NK-92 treated with Interleukin-12 subunit alpha and Interleukin-12 subunit beta, amount 100 ng/mL, for 24 hours (cell line): ENCODE results near the gene APOL2.
"Not testable (repeated sequence)": the region's sequence is repeated elsewhere in the genome, so short reads cannot be mapped to it uniquely, and the experiment has no call there.

Experiments
- DNase-seq: peaks from one replicate; lab custom pipeline; 2025; lab: John Stamatoyannopoulos, UW

Gene APOL2, protein sequence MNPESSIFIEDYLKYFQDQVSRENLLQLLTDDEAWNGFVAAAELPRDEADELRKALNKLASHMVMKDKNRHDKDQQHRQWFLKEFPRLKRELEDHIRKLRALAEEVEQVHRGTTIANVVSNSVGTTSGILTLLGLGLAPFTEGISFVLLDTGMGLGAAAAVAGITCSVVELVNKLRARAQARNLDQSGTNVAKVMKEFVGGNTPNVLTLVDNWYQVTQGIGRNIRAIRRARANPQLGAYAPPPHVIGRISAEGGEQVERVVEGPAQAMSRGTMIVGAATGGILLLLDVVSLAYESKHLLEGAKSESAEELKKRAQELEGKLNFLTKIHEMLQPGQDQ

DNA sequence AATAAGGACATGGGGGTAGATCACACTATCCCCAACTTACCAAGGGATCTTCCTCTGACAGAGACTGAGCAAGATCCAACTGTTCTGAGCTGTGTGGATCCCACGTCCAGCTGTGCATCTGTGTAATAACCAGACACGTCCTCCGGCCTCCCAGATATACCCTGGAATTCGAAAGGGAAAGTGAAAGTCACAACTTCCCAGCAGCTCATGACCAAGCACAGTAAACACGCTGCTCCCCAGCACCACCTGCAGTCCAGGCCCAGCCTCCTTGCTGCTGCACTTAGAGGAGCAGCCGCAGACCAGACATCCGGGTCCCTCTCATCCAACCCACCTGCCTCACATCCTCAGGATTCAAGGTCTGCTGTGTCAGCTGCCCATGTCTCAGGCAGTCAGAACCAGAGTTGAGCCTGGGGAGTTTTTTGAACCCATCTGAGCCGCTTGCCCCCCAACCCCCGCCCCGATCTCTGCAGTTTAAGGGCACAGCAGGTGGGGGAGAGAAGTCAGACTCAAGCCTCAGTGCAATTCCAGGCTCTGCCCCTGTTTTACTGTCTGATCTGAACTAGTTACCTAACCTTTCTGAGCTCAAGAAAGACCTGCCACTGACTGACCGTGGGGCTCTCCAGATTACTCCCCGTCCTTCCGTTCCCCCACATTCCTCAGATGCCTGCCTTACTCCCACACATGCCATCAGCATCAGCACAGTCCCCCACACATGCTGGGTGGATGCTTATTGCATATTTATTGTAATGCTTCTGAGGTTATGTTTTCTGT is at the start of gene APOL2:
TSS of gene APOL2 (minus strand) at position 127 of the 771 bp plus-strand sequence. CDS start 6,365 bp downstream, outside the sequence.
- peak; percentile 79 for DNase-seq

DNA sequence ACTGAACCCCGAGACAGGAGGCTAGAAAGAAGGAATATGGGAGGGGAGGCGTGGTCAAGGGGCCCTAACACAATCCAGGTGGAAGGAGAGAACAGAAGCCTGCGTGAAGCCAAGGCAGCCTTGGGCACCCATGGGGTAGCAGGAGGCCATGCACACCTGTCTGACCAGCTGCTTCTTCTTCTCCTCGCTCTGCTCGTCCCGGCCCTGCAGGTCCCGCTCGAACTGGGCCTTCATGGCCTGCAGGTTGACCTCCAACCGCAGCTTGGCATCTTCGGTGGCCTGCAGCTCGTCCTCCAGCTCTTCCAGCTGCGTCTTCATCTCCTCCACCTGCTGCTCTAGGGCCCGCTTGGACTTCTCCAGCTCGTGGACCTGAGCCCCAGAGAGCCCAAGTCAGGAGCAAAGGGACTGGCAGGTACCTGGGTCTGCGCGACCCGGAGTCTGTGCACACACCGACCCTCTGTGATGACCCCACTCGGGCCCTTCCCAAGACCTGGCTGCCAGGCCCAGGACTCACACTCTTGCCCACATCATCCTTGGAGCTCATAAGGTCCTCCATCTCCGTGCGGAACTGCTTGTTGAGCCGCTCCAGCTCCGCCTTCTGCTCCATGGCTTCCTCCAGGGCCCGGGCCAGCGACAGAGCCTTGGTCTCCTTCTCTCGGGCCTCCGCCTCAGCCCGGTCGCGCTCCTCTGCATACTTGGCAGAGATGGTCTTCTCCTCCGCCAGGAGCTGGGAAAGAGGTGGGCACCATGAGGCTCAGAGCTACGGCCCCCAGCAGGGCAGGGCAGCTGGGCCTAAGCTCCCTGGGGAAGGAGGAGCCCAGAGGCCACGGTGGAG is 49.5 kb upstream of the APOL2 start:
- no peak for DNase-seq

DNA sequence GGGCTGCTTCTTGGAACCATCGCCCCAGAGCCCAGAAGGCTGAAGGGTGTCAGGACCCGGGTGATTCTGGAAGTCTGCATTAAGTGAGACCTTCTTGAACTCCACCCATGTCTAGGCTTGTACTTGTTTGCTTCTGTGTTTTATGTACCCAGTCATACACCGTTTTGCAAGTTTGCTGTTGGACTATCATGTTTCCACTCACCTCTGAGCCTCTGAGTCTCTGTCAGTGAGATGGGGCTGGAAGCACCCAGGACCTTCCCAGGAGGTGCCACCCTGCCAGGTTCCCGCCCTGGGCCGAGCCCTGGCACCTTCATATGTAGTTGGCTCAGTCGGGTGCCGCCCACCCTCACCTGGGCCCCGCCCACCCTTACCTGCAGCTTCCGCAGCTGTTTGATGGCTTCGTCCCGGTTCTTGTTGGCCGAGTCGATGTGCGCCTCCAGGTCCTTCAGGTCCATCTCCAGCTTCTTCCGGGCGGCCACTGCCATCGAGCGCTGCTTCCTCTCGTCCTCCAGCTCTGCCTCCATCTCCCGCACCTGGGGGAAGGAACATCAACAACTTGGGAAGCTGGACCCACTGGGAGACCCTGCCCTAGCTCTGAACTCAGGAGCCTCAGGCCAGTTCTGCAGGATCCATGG is 48.7 kb upstream of the APOL2 start:
- no peak for DNase-seq

DNA sequence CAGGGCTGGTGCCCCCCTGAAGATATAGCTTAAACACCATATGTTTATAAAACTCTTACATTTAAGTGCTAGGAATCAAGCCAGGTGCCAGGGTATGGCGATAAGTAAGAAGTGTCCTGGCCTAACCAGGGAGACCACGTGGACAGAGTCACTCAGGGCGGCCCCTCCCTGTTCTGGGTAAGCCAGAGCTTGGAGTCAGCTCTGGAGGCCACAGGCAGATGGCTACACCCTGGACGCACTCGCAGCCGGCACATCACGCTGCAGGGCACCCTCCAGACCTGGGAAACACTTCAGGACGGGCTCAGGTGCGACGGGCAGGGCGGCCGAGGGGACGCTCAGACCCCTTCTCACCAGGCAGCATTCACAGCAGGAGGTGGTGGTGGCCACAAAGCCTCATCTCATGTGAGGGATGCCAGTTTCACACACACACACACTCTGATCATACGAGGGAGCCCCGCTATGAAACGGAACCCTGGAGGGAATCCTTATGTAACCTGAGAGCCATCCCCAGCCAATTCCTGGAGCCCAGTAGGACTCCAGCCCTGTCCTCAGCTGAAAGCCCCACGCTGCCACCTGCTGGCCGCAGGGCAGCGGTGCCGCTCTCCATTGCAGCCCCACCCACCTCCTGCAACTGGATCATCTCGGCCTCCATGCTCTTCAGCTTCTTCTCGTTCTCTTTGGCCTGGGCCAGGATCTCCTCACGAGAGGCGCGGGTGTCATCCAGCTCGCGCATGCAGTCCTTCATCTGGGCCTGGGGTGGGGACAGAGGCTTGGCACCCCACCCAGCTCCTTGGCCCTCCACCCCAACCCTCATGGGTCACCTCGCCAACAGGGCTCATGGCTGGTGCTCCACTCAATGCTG is 47.0 kb upstream of the APOL2 start:
- DNase-seq: peak; percentile 26

DNA sequence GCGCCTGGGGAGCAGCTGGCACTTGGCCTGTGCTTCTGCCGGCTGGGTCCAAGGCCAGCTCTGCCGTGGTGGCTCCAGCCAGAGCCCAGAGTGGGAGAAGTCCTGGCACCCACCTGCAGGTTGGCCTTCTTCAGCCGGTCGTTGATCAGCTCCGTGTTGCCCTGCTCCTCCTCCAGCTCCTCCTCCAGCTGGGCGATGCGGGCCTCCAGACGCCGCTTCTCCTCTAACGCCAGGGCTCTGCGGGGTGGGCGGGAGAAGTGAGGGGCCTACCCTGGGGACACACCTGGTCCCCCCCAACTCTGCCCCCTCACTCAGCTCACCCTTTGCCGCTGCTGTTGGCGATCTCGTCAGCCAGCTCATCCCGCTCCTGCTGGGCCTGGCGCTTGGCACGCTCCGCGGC is 46.2 kb upstream of the APOL2 start:
- DNase-seq: no peak

DNA sequence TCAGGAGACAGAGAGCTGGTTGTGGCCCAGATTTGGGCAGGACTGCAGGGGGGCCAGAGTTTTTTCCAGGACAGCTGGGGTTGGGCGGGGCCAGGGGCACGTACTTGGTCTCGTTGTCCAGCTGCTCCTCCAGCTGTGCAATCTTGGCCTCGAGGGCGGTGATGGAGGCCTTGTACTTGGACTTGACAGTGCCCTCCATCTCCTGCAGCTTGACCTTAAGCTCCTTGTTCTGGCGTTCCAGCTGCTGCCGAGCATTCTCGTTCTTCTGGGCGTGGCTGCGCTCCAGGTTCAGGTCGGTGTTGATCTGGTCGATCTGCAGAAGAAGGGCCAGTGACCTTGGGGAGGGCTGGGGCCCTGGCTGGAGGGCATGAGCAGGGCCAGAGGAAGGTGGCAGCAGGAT is 45.7 kb upstream of the APOL2 start:
- DNase-seq: no peak

DNA sequence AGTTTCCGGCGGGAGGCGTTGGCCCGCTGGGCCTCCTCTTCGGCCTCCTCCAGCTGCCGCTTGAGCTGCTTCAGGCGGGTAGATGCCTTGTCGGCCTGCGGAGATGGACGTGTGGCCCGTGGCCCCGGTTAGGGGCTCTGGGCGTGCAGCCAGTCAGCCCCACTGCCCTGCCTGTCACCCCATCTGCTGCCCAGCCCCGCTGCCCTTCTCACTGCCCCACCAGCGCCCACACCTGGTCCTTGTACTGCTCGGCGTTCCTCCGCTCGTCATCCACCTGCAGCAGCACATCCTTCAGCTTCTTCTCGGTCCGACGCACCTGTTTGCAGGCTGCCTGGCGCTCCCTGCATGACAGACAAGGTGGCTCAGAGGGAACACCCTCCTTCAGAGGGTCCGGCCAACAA is 44.8 kb upstream of the APOL2 start:
- no peak for DNase-seq

DNA sequence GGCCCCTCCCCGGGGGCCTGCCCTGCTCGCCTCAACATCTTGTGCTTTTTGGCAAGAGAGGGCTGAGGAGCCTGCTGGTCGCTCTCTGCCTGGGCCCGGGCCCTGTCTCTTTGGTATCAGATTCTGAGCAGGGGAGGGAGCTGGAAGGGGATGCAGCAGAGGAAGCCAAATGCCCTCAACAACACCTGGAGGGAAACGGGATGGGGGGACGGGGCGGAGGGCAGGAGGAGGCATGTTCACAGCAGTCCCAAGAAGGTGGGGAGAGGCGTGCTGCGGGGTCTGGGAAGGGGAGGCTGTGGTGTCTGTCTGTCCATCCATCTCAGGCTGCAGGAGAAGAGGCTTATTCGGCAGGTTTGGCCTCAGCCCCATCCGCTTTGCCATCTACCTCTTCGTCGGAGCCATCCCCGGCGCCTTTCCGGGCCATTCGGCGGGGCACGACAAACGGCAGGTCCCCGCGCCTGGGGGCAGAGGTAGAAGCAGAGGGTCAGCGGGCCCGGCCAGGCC is 43.1 kb upstream of the APOL2 start:
- no peak for DNase-seq

DNA sequence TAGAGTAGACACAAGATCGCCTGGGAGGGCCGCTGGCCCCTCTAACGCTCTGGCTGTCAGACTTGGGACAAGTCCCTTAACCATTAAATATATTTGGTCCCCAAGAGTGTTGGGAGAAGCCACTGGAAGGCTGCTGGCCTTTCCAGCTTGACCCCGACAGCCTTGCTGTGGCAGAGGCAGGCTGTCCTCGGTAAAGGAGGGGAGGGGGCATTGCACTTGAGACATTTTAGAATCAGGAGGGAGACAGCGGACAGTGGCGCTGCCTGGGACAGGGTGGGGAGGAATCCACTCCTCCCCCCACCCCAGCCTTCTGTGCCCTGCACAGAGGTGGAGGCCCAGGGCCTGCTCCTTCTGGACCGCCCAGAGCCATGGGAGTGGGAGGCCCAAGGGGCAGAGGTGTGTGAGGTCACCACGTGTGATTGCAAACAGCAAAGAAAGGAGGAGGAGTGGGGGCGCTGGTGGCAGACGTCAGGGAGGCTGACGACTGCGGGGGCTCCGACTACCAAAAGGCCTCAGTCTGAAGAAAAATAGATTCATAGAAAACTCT is 42.5 kb upstream of the APOL2 start:
- no peak for DNase-seq

DNA sequence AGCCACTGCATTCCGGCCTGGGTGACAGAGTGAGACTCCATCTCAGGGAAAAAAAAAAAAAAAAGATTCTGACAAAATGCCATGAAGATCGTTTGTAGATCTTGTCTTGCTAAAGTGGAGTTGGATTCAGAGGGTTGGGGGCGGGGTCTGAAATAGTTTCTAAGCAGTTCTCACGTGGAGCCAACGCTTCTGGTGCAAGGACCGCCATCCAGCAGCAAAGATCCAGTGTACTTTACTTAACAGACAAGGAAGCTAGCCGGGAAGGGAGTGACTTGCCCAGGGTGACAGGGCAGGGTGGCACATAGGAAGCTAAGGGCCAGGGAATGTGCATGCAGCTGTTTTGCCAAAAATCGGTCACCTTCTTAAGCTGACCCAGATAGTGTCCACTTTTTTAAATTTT is 41.1 kb upstream of the APOL2 start:
- DNase-seq: no peak

DNA sequence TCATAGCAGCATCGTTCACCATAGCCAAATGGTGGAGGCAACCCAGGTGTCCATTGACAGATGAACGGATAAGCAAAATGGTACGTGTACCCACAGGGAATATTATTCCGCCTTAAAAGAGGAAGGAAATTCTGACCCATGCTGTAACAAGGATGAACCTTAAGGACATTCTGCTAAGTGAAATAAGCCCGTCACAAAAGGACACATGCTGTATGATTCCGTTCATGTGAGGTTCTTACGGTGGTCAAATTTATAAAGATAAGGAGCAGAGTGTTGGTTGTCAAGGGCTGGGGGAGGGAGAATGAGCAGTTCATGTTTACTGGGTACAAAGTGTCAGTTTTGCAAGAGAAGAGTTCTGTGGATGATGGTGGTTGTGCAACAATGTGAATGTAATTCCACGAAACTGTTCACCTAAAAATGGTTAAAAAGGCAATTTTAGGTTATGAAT is 39.9 kb upstream of the APOL2 start:
- no peak for DNase-seq

DNA sequence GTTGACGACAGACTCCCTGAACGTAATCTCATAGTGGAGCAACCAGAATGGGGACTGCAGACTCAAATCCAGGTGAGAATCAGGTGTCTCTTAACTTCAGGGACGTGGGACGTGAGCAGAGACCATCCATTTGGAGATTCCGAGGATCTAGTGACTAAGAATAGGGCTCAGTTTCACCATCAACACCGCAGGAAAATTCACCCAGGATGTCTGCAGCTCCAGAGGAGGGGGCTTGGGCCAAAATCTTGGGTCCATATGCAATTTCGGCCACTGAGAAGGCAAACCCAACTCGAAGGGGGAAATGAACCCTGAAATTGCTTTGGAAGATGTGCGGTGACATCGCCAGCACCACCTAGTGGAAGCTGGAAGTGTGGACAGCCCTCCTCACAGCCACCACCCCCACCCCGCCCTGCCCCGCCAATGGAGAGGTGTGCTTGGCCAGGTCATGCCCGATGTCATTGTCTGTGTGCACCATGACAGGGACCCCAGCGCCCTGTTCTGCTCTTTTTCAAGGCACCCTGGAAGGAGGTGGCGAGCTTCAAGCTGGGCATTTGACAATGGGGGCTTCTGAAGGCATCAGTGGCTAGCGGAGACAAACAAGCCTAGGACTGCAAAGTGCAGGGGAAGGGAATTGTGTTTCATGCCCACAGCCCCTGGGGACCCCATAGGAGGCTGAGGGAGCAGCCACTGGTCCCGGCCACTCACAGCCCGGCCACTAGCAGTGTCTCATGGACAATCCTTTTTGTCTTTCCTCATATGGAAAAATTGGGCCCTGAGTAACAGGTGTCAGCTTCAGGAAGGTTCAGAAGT is 38.4 kb upstream of the APOL2 start:
- peak; percentile 44 for DNase-seq

DNA sequence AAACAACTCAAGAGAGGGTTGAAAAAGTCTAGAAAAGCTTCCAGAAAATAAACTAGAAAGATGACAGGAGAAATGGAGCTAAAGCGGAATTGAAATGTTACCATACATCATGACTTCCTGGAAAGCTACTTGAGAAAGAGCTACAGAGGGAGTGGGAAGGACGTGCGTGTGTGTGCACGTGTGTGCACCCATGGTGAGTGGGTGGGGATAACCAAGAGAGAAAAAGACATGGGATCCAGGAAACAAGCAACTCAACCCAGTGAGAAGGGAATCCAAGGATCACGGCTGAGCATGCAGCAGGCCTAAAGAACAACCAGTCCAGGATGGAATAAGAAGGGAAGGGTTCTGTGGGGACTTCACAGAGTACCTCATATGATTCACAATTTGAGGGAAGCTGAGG is 35.2 kb upstream of the APOL2 start:
- no peak for DNase-seq

DNA sequence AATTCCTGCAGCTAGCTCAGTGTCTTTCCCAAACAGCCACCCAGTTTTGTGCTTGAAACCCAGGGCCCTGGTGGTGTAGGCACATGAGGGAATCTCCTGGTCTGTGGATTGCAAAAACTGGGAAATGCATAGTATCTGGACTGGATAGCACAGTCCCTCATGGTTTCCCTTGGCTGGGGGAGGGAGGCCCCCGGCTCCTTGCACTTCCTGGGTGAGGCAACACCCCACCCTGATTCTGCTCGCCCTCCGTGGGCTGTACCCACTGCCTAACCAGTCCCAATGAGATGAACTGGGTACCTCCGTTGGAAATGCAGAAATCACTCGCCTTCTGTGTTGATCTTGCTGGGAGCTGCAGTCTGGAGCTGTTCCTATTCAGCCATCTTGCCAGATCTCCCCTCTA is 32.6 kb upstream of the APOL2 start:
- not testable (repeated sequence) for DNase-seq

DNA sequence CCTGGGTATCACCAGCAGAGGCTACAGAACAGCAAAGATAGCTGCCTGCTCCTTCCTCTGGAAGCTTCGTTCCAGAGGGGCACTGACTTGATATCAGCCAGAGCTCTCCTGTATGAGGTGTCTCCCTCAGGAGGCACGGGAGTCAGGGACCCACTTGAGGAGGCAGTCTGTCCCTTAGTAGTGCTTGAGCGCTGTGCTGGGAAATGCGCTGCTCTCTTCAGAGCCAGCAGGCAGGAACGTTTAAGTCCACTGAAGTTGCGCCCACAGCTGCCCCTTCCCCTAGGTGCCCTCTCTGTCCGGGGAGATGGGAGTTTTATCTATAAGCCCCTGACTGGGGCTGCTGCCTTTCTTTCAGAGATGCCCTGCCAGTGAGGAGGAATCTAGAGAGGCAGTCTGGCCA is 31.9 kb upstream of the APOL2 start:
- not testable (repeated sequence) for DNase-seq

DNA sequence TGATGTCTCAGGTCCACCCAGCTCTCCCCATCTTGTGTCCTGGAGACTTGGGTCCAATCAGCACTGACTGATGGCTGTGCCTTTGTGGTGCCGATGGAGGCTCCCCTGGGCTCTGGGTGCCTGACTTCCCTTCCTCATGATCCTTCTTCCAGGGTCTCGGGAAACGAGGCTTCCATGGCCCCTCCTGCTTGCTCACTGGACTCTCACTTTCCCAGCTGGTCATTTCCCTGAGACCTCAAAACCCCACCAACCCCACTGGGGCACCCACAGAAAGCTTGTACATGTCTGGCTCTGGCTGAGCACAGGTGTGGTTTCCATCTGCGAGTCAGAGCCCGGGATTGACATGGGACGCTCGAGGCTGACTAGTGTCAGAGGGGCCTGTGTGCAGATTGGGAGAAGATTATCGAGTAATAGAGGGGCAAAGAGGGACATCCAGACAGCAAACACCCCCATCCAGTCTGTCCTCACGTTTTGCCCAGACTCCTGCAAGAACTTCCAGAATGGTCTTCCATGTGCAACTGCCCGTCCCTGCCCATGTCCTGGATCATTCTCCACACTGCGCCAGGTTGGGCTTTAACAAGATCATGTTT is 28.7 kb upstream of the APOL2 start:
- DNase-seq: no peak

DNA sequence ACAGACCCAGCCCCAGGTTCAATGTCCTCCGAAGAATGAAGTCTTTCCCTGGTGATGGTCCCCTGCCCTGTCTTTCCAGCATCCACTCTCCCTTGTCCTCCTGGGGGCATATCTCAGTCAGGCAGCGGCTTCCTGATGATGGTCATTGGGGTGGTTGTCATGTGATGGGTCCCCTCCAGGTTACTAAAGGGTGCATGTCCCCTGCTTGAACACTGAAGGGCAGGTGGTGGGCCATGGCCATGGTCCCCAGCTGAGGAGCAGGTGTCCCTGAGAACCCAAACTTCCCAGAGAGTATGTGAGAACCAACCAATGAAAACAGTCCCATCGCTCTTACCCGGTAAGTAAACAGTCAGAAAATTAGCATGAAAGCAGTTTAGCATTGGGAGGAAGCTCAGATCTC is 27.7 kb upstream of the APOL2 start:
- DNase-seq: no peak

DNA sequence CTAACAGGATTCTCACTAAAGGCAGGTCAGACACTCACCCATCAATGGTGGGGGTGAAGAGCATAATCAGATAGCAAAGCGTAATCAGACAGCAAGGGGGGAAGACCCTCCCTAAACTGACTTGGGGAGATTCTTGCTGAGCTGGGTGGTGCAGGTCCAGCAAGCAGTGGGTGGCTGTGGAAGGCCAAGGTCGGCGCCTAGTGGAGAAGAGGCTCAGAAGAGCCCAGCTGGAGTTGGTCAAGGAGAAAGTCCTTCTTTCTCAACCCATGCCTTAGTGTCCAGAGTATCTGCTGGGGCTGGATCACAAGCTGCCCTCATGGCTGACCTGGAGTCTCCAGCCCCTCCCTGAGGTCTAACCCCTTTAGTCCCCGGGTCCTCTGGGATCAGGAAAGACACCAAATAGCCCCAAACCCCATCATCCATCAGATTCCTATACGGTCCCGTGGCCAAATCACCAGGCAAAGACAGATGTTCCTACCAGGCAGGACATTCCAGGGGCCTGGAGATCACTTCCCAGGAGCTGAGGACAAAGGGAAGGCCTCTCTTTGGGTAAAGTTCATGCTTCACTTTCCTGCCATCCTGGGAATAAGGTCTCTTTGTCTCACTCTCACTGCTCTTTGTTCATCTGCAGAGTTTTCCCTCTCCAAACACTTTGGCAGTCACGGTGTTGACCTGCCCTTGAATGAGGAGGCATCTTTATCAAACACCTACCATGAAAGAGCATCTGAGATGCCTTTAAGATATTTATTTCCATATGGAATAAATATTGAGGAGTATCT is 24.7 kb upstream of the APOL2 start:
- DNase-seq: not testable (repeated sequence)
